Panc1 (cell line): ENCODE measurements around the gene TARBP2. TPM values are rescaled to one million over a fixed set of nuclear protein-coding genes. Genes with fewer than 3 reads are reported as not detected.
A peak's percentile ranks its signal among the peaks of the same experiment; 100 is the strongest.

Experiments
- ATAC-seq: fragments of 200-7000 bp; cut with Tn5 transposase; 2 replicates; pipeline ENCODE4 v1.9.1; 2020; ENCODE audit warnings: mild to moderate bottlenecking, moderate library complexity
- BruUV-seq: library from RNA; stranded (reverse); fragments of 400-500 nt; replicated peaks from 2 replicates; lab custom pipeline; 2021; lab: Mats Ljungman, UMichigan
- CTCF ChIA-PET: fragments of 300-600 bp; sonication (Branson Sonifier 250); formaldehyde crosslinking; loops from one replicate; lab custom pipeline; 2022; ENCODE audit warnings: antibody characterized with exemption; lab: Charles Lee
- POLR2A ChIA-PET: fragments of 300-600 bp; sonication (Branson Sonifier 250); formaldehyde crosslinking; loops from one replicate; lab custom pipeline; 2022; ENCODE audit warnings: antibody characterized with exemption; lab: Charles Lee
- DNase-seq: peaks from one replicate; pipeline ENCODE4 v3.0.0-alpha.2; 2010; ENCODE audit warnings: low read depth, low spot score
- H3K27ac ChIP-seq: 2 replicates; pipeline ENCODE4 v1.5.1; 2011; ENCODE audit warnings: mild to moderate bottlenecking, low read length, inconsistent platforms
- H3K27me3 ChIP-seq: fragments of 200-500 bp; sonication (Bioruptor generic); 2 replicates; pipeline ENCODE4 v1.6.0; 2014; ENCODE audit warnings: low read length, inconsistent platforms; ENCODE audit not compliant: control insufficient read depth, insufficient read depth
- H3K36me3 ChIP-seq: fragments of 200-500 bp; sonication (Bioruptor generic); 2 replicates; pipeline ENCODE4 v1.5.1; 2014; ENCODE audit warnings: inconsistent platforms, mild to moderate bottlenecking, low read length, moderate library complexity; ENCODE audit not compliant: control insufficient read depth, insufficient read depth
- H3K4me1 ChIP-seq: 2 replicates; pipeline ENCODE4 v1.5.1; 2011; ENCODE audit warnings: inconsistent platforms, mild to moderate bottlenecking, low read length, moderate library complexity; ENCODE audit not compliant: control insufficient read depth, insufficient read depth
- H3K4me3 ChIP-seq, 2 experiments: 2 replicates each; pipeline ENCODE4 v1.5.1; 2011 to 2012; ENCODE audit warnings: low read depth in 2 of 2, low read length in 2 of 2, mild to moderate bottlenecking in 2 of 2, inconsistent platforms in 1 of 2, moderate library complexity in 1 of 2
- H3K9me3 ChIP-seq: fragments of 200-500 bp; sonication (Bioruptor generic); 2 replicates; pipeline ENCODE4 v1.5.1; 2014; ENCODE audit warnings: low read depth, mild to moderate bottlenecking, inconsistent platforms, low read length, moderate library complexity; ENCODE audit not compliant: control insufficient read depth, insufficient read depth
- POLR2AphosphoS5 ChIP-seq: IDR thresholded peaks from 2 replicates; pipeline ENCODE4 v1.6.1; 2012; ENCODE audit warnings: mild to moderate bottlenecking, low read depth, low read length, moderate library complexity
- SIN3A ChIP-seq: IDR thresholded peaks from 2 replicates; pipeline ENCODE4 v1.6.1; 2012; ENCODE audit warnings: low read depth, mild to moderate bottlenecking, low read length, moderate library complexity, borderline replicate concordance; ENCODE audit not compliant: insufficient read depth
- TCF7L2 ChIP-seq: IDR thresholded peaks from 2 replicates; pipeline ENCODE4 v1.6.1; 2011; ENCODE audit warnings: mild to moderate bottlenecking, low read depth, low read length, inconsistent platforms
- in situ Hi-C: cut with HindIII; loops from 2 replicates; pipeline ENCODE4 v1.10.0; 2016; ENCODE audit warnings: low sequenced_read_pairs, low pct_unique_long_range_greater_than_20kb
- intact Hi-C: fragments of 100-400 bp; cut with micrococcal nuclease; formaldehyde crosslinking; loops from one replicate; pipeline ENCODE4 v1.10.0; 2022; ENCODE audit not compliant: unreplicated experiment
- total RNA-seq: library from RNA; stranded (reverse); gene quantifications from one replicate; pipeline ENCODE4 v1.2.1, GENCODE V29; 2021; ENCODE audit not compliant: unreplicated experiment
- TF ChIP-seq, protein P1 (sequence below): fragments of 450-650 bp; IDR thresholded peaks from 2 replicates; pipeline ENCODE4 v1.5.1; 2017; ENCODE audit warnings: mild to moderate bottlenecking
- TF ChIP-seq, protein P2 (sequence below), 2 experiments: IDR thresholded peaks; 2 replicates each; pipeline ENCODE4 v1.6.1; 2011 to 2012; ENCODE audit warnings: low read depth in 2 of 2, control low read depth in 1 of 2, low read length in 1 of 2, mild to moderate bottlenecking in 1 of 2, moderate library complexity in 1 of 2; ENCODE audit not compliant: insufficient read depth in 1 of 2

TARBP2 gene
- total RNA-seq, 1 experiment from 2014 or later, result 67.3 TPM

DNA sequence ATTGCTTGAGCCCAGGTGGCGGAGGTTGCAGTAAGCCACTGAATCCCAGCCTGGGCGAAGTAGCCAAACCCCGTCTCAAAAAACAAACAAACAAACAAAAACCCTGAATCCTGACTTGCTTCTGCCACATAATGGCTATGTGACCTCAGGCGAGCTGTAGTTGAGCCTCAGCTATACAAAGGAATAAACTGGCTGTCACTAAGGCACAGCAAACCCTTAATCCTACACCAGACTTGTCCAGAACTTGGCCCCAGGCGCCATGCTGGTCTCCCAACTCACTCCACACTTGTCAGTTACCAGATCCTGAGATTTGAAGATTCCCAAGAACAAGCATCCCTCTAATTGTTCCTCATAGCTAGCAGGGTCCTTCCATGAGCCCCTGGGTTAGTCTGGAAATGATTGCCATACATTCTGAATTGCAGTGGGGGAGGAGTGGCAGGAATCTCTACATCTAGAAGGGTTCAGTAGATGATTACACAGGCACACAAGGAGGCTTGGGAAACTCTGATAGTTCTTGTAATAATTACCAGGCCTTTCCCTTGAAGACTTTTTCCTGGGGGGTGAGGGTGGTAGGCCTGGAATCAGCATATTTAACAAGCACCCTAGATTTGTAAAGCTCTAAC is 11.7 kb upstream of the TARBP2 start:
- no peak for TF ChIP-seq TCF7L2
- TF ChIP-seq, protein P1, sequence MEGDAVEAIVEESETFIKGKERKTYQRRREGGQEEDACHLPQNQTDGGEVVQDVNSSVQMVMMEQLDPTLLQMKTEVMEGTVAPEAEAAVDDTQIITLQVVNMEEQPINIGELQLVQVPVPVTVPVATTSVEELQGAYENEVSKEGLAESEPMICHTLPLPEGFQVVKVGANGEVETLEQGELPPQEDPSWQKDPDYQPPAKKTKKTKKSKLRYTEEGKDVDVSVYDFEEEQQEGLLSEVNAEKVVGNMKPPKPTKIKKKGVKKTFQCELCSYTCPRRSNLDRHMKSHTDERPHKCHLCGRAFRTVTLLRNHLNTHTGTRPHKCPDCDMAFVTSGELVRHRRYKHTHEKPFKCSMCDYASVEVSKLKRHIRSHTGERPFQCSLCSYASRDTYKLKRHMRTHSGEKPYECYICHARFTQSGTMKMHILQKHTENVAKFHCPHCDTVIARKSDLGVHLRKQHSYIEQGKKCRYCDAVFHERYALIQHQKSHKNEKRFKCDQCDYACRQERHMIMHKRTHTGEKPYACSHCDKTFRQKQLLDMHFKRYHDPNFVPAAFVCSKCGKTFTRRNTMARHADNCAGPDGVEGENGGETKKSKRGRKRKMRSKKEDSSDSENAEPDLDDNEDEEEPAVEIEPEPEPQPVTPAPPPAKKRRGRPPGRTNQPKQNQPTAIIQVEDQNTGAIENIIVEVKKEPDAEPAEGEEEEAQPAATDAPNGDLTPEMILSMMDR, result no peak
- no peak for TF ChIP-seq POLR2AphosphoS5
- TF ChIP-seq SIN3A, result no peak
- TF ChIP-seq, protein P2, sequence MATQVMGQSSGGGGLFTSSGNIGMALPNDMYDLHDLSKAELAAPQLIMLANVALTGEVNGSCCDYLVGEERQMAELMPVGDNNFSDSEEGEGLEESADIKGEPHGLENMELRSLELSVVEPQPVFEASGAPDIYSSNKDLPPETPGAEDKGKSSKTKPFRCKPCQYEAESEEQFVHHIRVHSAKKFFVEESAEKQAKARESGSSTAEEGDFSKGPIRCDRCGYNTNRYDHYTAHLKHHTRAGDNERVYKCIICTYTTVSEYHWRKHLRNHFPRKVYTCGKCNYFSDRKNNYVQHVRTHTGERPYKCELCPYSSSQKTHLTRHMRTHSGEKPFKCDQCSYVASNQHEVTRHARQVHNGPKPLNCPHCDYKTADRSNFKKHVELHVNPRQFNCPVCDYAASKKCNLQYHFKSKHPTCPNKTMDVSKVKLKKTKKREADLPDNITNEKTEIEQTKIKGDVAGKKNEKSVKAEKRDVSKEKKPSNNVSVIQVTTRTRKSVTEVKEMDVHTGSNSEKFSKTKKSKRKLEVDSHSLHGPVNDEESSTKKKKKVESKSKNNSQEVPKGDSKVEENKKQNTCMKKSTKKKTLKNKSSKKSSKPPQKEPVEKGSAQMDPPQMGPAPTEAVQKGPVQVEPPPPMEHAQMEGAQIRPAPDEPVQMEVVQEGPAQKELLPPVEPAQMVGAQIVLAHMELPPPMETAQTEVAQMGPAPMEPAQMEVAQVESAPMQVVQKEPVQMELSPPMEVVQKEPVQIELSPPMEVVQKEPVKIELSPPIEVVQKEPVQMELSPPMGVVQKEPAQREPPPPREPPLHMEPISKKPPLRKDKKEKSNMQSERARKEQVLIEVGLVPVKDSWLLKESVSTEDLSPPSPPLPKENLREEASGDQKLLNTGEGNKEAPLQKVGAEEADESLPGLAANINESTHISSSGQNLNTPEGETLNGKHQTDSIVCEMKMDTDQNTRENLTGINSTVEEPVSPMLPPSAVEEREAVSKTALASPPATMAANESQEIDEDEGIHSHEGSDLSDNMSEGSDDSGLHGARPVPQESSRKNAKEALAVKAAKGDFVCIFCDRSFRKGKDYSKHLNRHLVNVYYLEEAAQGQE (IDR thresholded peaks at IDR 0.05; ENCODE audit: insufficient read depth in 1 of 2, low read depth in 2 of 2, low read length in 1 of 2), result no peak
- in situ Hi-C loops (no loop called here), intact Hi-C loops (no loop called here)
- no peak overlapping the region for H3K4me3 ChIP-seq
- BruUV-seq, result no TSS peak
- no peaks in the 10 kb centered on the region for H3K36me3 ChIP-seq
- CTCF ChIA-PET, result interaction anchor here (0.6 kb wide), 1 partner anchor 154 kb away, joined by 3 read pairs; no protein-coding TSS in a partner anchor
- POLR2A ChIA-PET, result no interaction called here
- no peaks in the 10 kb centered on the region for H3K9me3 ChIP-seq
- ATAC-seq (no peak), DNase-seq (no peak)
- no peak overlapping the region for H3K27ac ChIP-seq
- H3K27me3 ChIP-seq, result no peaks in the 10 kb centered on the region
- peaks cover 14% of the 10 kb centered on the region for H3K4me1 ChIP-seq

DNA sequence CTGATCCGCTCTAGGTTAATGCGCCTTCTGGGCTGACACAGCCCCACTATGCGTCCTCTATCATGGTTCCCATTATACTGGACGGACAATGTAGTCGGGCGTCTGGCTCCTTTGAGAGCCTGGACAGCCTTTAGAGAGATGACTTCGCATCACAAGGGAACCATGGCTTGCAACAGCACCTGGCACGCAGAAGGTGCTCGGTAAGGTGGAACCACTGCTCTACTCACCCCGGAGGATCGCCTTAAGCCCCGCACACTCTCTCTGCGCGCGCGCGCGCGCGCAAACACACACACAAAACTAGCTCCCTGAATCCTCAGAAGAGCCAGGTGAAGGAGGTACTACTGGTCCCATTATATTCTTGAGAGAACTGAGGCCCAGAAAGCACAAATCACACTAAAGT is 8.9 kb upstream of the TARBP2 start:
- in situ Hi-C loops, result no loop called here
- H3K9me3 ChIP-seq, result no peaks in the 10 kb centered on the region
- no peaks in the 10 kb centered on the region for H3K36me3 ChIP-seq
- intact Hi-C loops, result no loop called here
- POLR2A ChIA-PET, result interaction anchor here (0.7 kb wide), 1 partner anchor 291 kb away, joined by 4 read pairs; no protein-coding TSS in a partner anchor
- BruUV-seq, result no TSS peak
- peak overlapping the region; percentile 91 for H3K27ac ChIP-seq
- DNase-seq, result no peak
- TF ChIP-seq TCF7L2 (no peak), SIN3A (no peak), POLR2AphosphoS5 (no peak)
- TF ChIP-seq, protein P2 (IDR thresholded peaks at IDR 0.05; ENCODE audit: insufficient read depth in 1 of 2, low read depth in 2 of 2, low read length in 1 of 2), result no peak
- TF ChIP-seq, protein P1, result no peak
- CTCF ChIA-PET, result interaction anchor here (0.7 kb wide), 1 partner anchor 16 kb away, joined by 5 read pairs; no protein-coding TSS in a partner anchor
- no peak; the same call in 1 of the 2 replicates for ATAC-seq
- no peaks in the 10 kb centered on the region for H3K27me3 ChIP-seq
- H3K4me3 ChIP-seq, result peak overlapping the region; percentile 48 to 78
- H3K4me1 ChIP-seq, result peaks cover 26% of the 10 kb centered on the region
